ENCODE data around the gene TENT5C.

The TENT5C gene

DNA sequence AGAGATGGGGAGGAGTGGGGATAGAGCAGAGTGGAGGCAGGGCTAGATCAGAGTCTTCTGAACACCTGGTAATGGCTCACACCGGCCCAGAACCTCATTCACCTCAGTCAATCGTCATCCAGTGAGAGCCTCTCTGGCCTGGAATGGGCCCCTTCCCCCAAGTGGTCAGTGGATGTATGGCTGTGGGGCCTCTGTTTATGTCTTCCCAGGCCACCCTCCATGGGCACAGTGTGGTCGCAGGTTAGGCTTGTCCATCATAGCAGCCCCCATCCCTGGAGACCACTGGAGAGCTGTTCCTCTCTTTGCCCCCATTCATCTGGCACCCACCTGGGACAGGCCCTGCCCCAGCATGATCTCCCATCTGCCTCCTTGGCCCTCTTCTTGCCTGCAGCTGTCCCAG, 29.6 kb upstream of the TENT5C start:
- Histone ChIP-seq H3K9ac (ENCODE audit: low read depth, low read length, poor library complexity) (no peak overlapping the region), H3K4me1 (ENCODE audit: control insufficient read depth in 2 of 2, insufficient read depth in 1 of 2, low read depth in 1 of 2, low read length in 2 of 2) (peaks cover 0 to 5% of the 10 kb centered on the region in 2 donors), H4K91ac (ENCODE audit: low read depth, low read length, poor library complexity) (no peak overlapping the region), H2BK5ac (ENCODE audit: low read length) (no peak overlapping the region), H3K4me3 (ENCODE audit: low read length in 2 of 2) (no peak overlapping the region), H2AFZ (ENCODE audit: low read length) (no peak overlapping the region), H4K8ac (ENCODE audit: low read depth, low read length) (no peak overlapping the region), H2BK12ac (ENCODE audit: low read length) (no peak overlapping the region), H3K27ac (replicated peaks; ENCODE audit: low read length) (no peak overlapping the region), H3K18ac (ENCODE audit: low read length) (no peak overlapping the region), H2BK15ac (ENCODE audit: low read length) (no peak overlapping the region), H2BK120ac (ENCODE audit: low read depth, low read length) (no peak overlapping the region), H2AK5ac (ENCODE audit: low read depth, low read length) (no peak overlapping the region), H3K36me3 (replicated peaks in 1 of 2; ENCODE audit: control insufficient read depth in 2 of 2, insufficient read depth in 2 of 2, low read length in 2 of 2) (no peaks in the 10 kb centered on the region), H3K23ac (ENCODE audit: low read depth, low read length, poor library complexity) (no peak overlapping the region), H3K79me1 (ENCODE audit: low read depth, low read length) (no peaks in the 10 kb centered on the region), H3K9me3 (replicated peaks in 1 of 2; ENCODE audit: control insufficient read depth in 2 of 2, insufficient read depth in 1 of 2, low read depth in 1 of 2, low read length in 2 of 2) (no peaks in the 10 kb centered on the region), H3K4ac (ENCODE audit: low read length) (no peak overlapping the region), H3K14ac (ENCODE audit: low read length) (peak overlapping the region; percentile 32), H3K27me3 (ENCODE audit: control insufficient read depth in 3 of 3, insufficient read depth in 3 of 3, low read depth in 1 of 3, low read length in 3 of 3) (no peaks in the 10 kb centered on the region), H3K4me2 (ENCODE audit: insufficient read depth, low read length, poor library complexity, severe bottlenecking) (no peak overlapping the region)
- no peak for DNase-seq (ENCODE audit: low spot score)
- WGBS, 2 donors (ENCODE audit: extremely low coverage in 2 of 2, insufficient read length in 2 of 2, insufficient replicate concordance in 1 of 2), result no CpG with 5 or more reads among the region's 3 CpGs

DNA sequence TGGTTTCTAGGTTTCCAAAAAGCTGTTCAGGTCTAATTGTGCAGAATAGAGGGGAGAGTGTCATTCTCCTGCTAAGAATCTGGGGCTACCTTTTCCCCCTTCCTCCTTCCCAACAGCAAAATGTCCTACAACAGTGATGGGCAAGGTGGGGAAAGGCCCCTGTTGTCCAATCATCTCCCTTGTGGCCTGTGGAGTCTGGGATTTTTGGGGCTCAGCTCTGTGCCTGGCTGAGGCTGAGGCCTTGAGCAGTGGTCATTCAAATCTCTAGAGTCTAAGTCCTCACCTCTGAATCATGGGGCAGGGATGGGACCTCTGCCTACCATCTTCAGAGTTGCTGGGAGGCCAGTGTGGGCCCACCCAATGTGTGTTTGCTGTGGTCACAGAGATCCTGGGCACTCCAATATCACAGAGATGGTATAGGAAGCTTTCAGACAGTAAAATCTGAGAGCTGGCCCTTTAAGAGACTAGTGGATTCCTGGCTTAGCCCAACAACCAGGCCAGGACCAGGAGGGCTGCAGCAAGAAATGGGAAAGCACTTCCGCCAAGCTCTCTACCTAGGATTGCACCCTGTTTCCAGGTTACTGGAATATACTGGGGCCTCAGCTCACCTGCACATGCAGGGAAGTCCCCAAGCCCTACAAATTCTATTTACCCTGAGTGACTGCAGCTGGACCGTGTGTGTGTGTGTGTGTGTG, 28.5 kb upstream of the TENT5C start:
- H3K4me2 ChIP-seq (ENCODE audit: insufficient read depth, low read length, poor library complexity, severe bottlenecking), result no peak overlapping the region
- no peak overlapping the region for H3K4me3 ChIP-seq (ENCODE audit: low read length in 2 of 2)
- H3K27me3 ChIP-seq (ENCODE audit: control insufficient read depth in 3 of 3, insufficient read depth in 3 of 3, low read depth in 1 of 3, low read length in 3 of 3), result no peaks in the 10 kb centered on the region
- no peak overlapping the region for H3K23ac ChIP-seq (ENCODE audit: low read depth, low read length, poor library complexity)
- no peak overlapping the region for H3K14ac ChIP-seq (ENCODE audit: low read length)
- no peak overlapping the region for H2AK5ac ChIP-seq (ENCODE audit: low read depth, low read length)
- DNase-seq (ENCODE audit: low spot score), result no peak
- H3K27ac ChIP-seq (replicated peaks; ENCODE audit: low read length), result no peak overlapping the region
- no peak overlapping the region for H2BK15ac ChIP-seq (ENCODE audit: low read length)
- no peaks in the 10 kb centered on the region for H3K36me3 ChIP-seq (replicated peaks in 1 of 2; ENCODE audit: control insufficient read depth in 2 of 2, insufficient read depth in 2 of 2, low read length in 2 of 2)
- no peak overlapping the region for H3K4ac ChIP-seq (ENCODE audit: low read length)
- H3K9ac ChIP-seq (ENCODE audit: low read depth, low read length, poor library complexity), result no peak overlapping the region
- H2AFZ ChIP-seq (ENCODE audit: low read length), result no peak overlapping the region
- H3K4me1 ChIP-seq (ENCODE audit: control insufficient read depth in 2 of 2, insufficient read depth in 1 of 2, low read depth in 1 of 2, low read length in 2 of 2), result peaks cover 0 to 2% of the 10 kb centered on the region in 2 donors
- no peaks in the 10 kb centered on the region for H3K79me1 ChIP-seq (ENCODE audit: low read depth, low read length)
- H3K18ac ChIP-seq (ENCODE audit: low read length), result no peak overlapping the region
- H2BK5ac ChIP-seq (ENCODE audit: low read length), result no peak overlapping the region
- no peak overlapping the region for H4K8ac ChIP-seq (ENCODE audit: low read depth, low read length)
- no peaks in the 10 kb centered on the region for H3K9me3 ChIP-seq (replicated peaks in 1 of 2; ENCODE audit: control insufficient read depth in 2 of 2, insufficient read depth in 1 of 2, low read depth in 1 of 2, low read length in 2 of 2)
- H2BK120ac ChIP-seq (ENCODE audit: low read depth, low read length), result no peak overlapping the region
- no peak overlapping the region for H2BK12ac ChIP-seq (ENCODE audit: low read length)
- WGBS, 2 donors (ENCODE audit: extremely low coverage in 2 of 2, insufficient read length in 2 of 2, insufficient replicate concordance in 1 of 2), result no CpG with 5 or more reads among the region's 2 CpGs
- no peak overlapping the region for H4K91ac ChIP-seq (ENCODE audit: low read depth, low read length, poor library complexity)

DNA sequence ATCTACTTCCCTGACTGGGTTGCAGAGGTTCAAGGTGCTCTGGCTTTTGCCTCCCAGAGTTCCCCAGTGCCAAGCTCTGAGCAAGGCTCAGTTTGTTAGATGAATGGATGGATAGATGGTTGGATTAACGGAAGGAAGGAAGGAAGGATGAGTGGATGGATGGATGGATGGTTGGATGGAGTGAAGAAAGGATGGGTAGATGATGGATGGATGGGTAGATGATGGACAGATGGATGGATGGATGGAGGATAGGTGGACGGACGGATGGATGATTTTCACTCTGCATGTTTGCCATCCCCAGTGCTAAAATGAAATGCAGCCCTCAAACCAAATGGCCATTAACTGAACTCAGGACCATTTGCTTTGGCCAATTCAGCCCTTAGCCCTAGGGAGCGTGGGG, 27.4 kb upstream of the TENT5C start:
- Histone ChIP-seq H3K18ac (ENCODE audit: low read length) (no peak overlapping the region), H2AK5ac (ENCODE audit: low read depth, low read length) (no peak overlapping the region), H2AFZ (ENCODE audit: low read length) (no peak overlapping the region), H3K27me3 (ENCODE audit: control insufficient read depth in 3 of 3, insufficient read depth in 3 of 3, low read depth in 1 of 3, low read length in 3 of 3) (no peaks in the 10 kb centered on the region), H3K4me3 (ENCODE audit: low read length in 2 of 2) (no peak overlapping the region), H3K14ac (ENCODE audit: low read length) (no peak overlapping the region), H2BK12ac (ENCODE audit: low read length) (no peak overlapping the region), H3K9ac (ENCODE audit: low read depth, low read length, poor library complexity) (no peak overlapping the region), H4K91ac (ENCODE audit: low read depth, low read length, poor library complexity) (no peak overlapping the region), H4K8ac (ENCODE audit: low read depth, low read length) (no peak overlapping the region), H3K27ac (replicated peaks; ENCODE audit: low read length) (no peak overlapping the region), H2BK120ac (ENCODE audit: low read depth, low read length) (no peak overlapping the region), H3K36me3 (replicated peaks in 1 of 2; ENCODE audit: control insufficient read depth in 2 of 2, insufficient read depth in 2 of 2, low read length in 2 of 2) (no peaks in the 10 kb centered on the region), H3K9me3 (replicated peaks in 1 of 2; ENCODE audit: control insufficient read depth in 2 of 2, insufficient read depth in 1 of 2, low read depth in 1 of 2, low read length in 2 of 2) (no peaks in the 10 kb centered on the region), H2BK5ac (ENCODE audit: low read length) (no peak overlapping the region), H2BK15ac (ENCODE audit: low read length) (no peak overlapping the region), H3K4me1 (ENCODE audit: control insufficient read depth in 2 of 2, insufficient read depth in 1 of 2, low read depth in 1 of 2, low read length in 2 of 2) (peaks cover 0 to 2% of the 10 kb centered on the region in 2 donors), H3K4ac (ENCODE audit: low read length) (no peak overlapping the region), H3K79me1 (ENCODE audit: low read depth, low read length) (no peaks in the 10 kb centered on the region), H3K23ac (ENCODE audit: low read depth, low read length, poor library complexity) (no peak overlapping the region), H3K4me2 (ENCODE audit: insufficient read depth, low read length, poor library complexity, severe bottlenecking) (no peak overlapping the region)
- WGBS, 2 donors (ENCODE audit: extremely low coverage in 2 of 2, insufficient read length in 2 of 2, insufficient replicate concordance in 1 of 2), result 100% methylated on average over 1 to 2 of the region's 4 CpGs
- no peak for DNase-seq (ENCODE audit: low spot score)

DNA sequence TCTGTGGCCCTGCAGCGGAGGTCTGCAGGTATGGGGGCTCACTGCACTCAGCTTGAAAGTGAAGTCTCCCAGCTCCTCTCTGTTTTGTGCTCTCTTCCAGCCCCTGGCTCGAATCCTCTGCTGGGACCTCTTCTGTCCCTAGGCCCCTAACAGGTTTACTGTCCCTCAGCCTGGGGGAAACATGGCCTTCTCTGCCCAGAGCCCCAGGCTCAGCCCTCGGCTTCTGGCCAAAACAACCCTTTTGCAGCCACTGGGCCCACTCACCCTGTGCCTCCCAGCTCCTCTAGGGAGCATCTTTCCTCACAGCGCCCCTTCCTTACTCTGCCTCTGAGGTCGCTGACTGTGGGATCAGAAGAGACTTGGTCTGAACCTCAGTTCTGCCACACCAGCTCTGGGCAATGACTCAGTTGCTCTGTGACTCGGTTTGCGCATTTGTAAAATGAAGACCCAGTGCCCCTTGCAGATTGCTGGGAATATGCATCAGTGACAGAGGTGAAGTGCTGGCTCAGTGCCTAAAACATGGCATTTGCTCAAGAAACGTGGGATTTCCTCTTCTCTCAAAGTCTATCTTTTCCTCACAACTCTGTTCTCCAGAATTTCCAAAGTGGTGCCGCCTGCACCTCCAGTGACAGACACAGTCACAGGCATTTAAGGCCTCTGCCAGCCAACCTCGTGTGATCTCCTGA, 26.5 kb upstream of the TENT5C start:
- Histone ChIP-seq H3K14ac (ENCODE audit: low read length) (no peak overlapping the region), H3K9ac (ENCODE audit: low read depth, low read length, poor library complexity) (no peak overlapping the region), H2BK15ac (ENCODE audit: low read length) (no peak overlapping the region), H3K79me1 (ENCODE audit: low read depth, low read length) (no peaks in the 10 kb centered on the region), H2AFZ (ENCODE audit: low read length) (no peak overlapping the region), H3K4me2 (ENCODE audit: insufficient read depth, low read length, poor library complexity, severe bottlenecking) (no peak overlapping the region), H3K27ac (replicated peaks; ENCODE audit: low read length) (no peak overlapping the region), H4K91ac (ENCODE audit: low read depth, low read length, poor library complexity) (no peak overlapping the region), H2BK12ac (ENCODE audit: low read length) (no peak overlapping the region), H3K9me3 (replicated peaks in 1 of 2; ENCODE audit: control insufficient read depth in 2 of 2, insufficient read depth in 1 of 2, low read depth in 1 of 2, low read length in 2 of 2) (peaks cover 0 to 2% of the 10 kb centered on the region in 2 donors), H3K4me3 (ENCODE audit: low read length in 2 of 2) (no peak overlapping the region), H3K27me3 (ENCODE audit: control insufficient read depth in 3 of 3, insufficient read depth in 3 of 3, low read depth in 1 of 3, low read length in 3 of 3) (no peaks in the 10 kb centered on the region), H2BK5ac (ENCODE audit: low read length) (no peak overlapping the region), H3K4ac (ENCODE audit: low read length) (no peak overlapping the region), H2BK120ac (ENCODE audit: low read depth, low read length) (no peak overlapping the region), H3K23ac (ENCODE audit: low read depth, low read length, poor library complexity) (peak overlapping the region; percentile 8), H3K4me1 (ENCODE audit: control insufficient read depth in 2 of 2, insufficient read depth in 1 of 2, low read depth in 1 of 2, low read length in 2 of 2) (no peaks in the 10 kb centered on the region), H4K8ac (ENCODE audit: low read depth, low read length) (no peak overlapping the region), H3K36me3 (replicated peaks in 1 of 2; ENCODE audit: control insufficient read depth in 2 of 2, insufficient read depth in 2 of 2, low read length in 2 of 2) (peaks cover 0 to 2% of the 10 kb centered on the region in 2 donors), H2AK5ac (ENCODE audit: low read depth, low read length) (peak overlapping the region; percentile 31), H3K18ac (ENCODE audit: low read length) (no peak overlapping the region)
- DNase-seq (ENCODE audit: low spot score), result no peak
- no CpG with 5 or more reads among the region's 10 CpGs for WGBS, 2 donors (ENCODE audit: extremely low coverage in 2 of 2, insufficient read length in 2 of 2, insufficient replicate concordance in 1 of 2)

Data from neuronal stem cell (in vitro differentiated cells).